Naive thymus-derived CD4-positive, alpha-beta T cell (primary cell): ENCODE results near the gene NXPE3. TPM values are rescaled to one million over a fixed set of nuclear protein-coding genes. Genes with fewer than 3 reads are reported as not detected.

Source experiments
- ATAC-seq: fragments of 150-1000 bp; cut with Tn5 transposase; 2 replicates; pipeline ENCODE4 v1.10.0; 2021; ENCODE audit warnings: mild to moderate bottlenecking, moderate library complexity
- CTCF ChIA-PET: fragments of 350-600 bp; sonication (Branson Sonifier 250); formaldehyde crosslinking; loops from one replicate; lab custom pipeline; 2021; ENCODE audit warnings: antibody characterized with exemption; lab: Charles Lee
- POLR2A ChIA-PET: fragments of 350-600 bp; sonication (Branson Sonifier 250); formaldehyde crosslinking; loops from one replicate; lab custom pipeline; 2021; ENCODE audit warnings: antibody characterized with exemption, inconsistent platforms; lab: Charles Lee
- DNase-seq, 9 donors: peaks; one replicate each; pipeline versions ENCODE4 v3.0.0 to v3.0.0-alpha.2; 2020 to 2022; ENCODE audit warnings: mixed read lengths in 1 of 9
- H3K27ac ChIP-seq: one replicate; pipeline ENCODE4 v1.7.0; 2013; ENCODE audit warnings: mild to moderate bottlenecking, low read depth, low read length, moderate library complexity
- H3K27me3 ChIP-seq, 2 donors: one replicate each; pipeline ENCODE4 v1.7.0; 2013; ENCODE audit warnings: low read length in 2 of 2, mild to moderate bottlenecking in 2 of 2, moderate library complexity in 2 of 2; ENCODE audit not compliant: control insufficient read depth in 2 of 2, insufficient read depth in 2 of 2
- H3K36me3 ChIP-seq, 3 experiments: 1 replicate in 2 of 3; 2 replicates in 1 of 3; pipeline ENCODE4 v1.7.0; 2013; ENCODE audit warnings: low read length in 3 of 3, mild to moderate bottlenecking in 3 of 3, moderate library complexity in 1 of 3; ENCODE audit not compliant: insufficient read depth in 3 of 3, control insufficient read depth in 2 of 3
- H3K4me1 ChIP-seq, 2 donors: one replicate each; pipeline ENCODE4 v1.7.0; 2013; ENCODE audit warnings: low read length in 2 of 2, mild to moderate bottlenecking in 2 of 2, moderate library complexity in 1 of 2; ENCODE audit not compliant: control insufficient read depth in 2 of 2, insufficient read depth in 2 of 2
- H3K4me3 ChIP-seq: 2 replicates; pipeline ENCODE4 v1.7.0; 2013; ENCODE audit warnings: mild to moderate bottlenecking, low read length
- H3K9me3 ChIP-seq, 3 experiments: 1 replicate in 2 of 3; 2 replicates in 1 of 3; pipeline ENCODE4 v1.7.0; 2013; ENCODE audit warnings: low read length in 3 of 3; ENCODE audit not compliant: control insufficient read depth in 2 of 3
- H3K27ac Mint-ChIP-seq, 9 donors: one replicate each; pipeline ENCODE4 v1.8.0; 2020 to 2022; ENCODE audit warnings: mixed read lengths in 9 of 9, mild to moderate bottlenecking in 8 of 9, moderate library complexity in 5 of 9, inconsistent platforms in 2 of 9
- H3K27me3 Mint-ChIP-seq, 5 donors: one replicate each; pipeline ENCODE4 v1.8.0; 2021 to 2022; ENCODE audit warnings: mixed read lengths in 5 of 5, mild to moderate bottlenecking in 1 of 5
- H3K36me3 Mint-ChIP-seq, 5 donors: one replicate each; pipeline ENCODE4 v1.8.0; 2020 to 2022; ENCODE audit warnings: mixed read lengths in 5 of 5, mild to moderate bottlenecking in 3 of 5, inconsistent platforms in 1 of 5
- H3K4me1 Mint-ChIP-seq, 7 donors: one replicate each; pipeline ENCODE4 v1.8.0; 2020 to 2022; ENCODE audit warnings: mixed read lengths in 7 of 7, mild to moderate bottlenecking in 3 of 7, inconsistent platforms in 1 of 7
- H3K4me3 Mint-ChIP-seq, 10 donors: one replicate each; pipeline ENCODE4 v1.8.0; 2020 to 2022; ENCODE audit warnings: mild to moderate bottlenecking in 10 of 10, mixed read lengths in 10 of 10, moderate library complexity in 6 of 10, inconsistent platforms in 2 of 10
- H3K9me3 Mint-ChIP-seq, 11 donors: one replicate each; pipeline ENCODE4 v1.8.0; 2020 to 2022; ENCODE audit warnings: mixed read lengths in 11 of 11, mild to moderate bottlenecking in 4 of 11, inconsistent platforms in 1 of 11, moderate library complexity in 1 of 11
- intact Hi-C, 2 donors: fragments of 100-400 bp; cut with micrococcal nuclease; formaldehyde crosslinking; loops; one replicate each; pipeline ENCODE4 v1.15.1; 2023
- polyA plus RNA-seq, 2 donors: library from polyadenylated mRNA; unstranded; fragments of 300-500 nt; fragmentation: Illumina TruSeq; gene quantifications; one replicate each; pipeline ENCODE4 v1.2.3, GENCODE V29; 2021
- total RNA-seq, 6 experiments: library from RNA in 5 of 6; stranded (reverse) in 5 of 6; gene quantifications; 1 replicate in 5 of 6; 2 replicates in 1 of 6; pipeline ENCODE4 v1.2.3 and lab custom pipeline; 2021 to 2026

Gene NXPE3
- total and polyA plus RNA-seq, 7 experiments from 2014 or later: 25.9 to 71.0 (median 39.3) TPM

DNA sequence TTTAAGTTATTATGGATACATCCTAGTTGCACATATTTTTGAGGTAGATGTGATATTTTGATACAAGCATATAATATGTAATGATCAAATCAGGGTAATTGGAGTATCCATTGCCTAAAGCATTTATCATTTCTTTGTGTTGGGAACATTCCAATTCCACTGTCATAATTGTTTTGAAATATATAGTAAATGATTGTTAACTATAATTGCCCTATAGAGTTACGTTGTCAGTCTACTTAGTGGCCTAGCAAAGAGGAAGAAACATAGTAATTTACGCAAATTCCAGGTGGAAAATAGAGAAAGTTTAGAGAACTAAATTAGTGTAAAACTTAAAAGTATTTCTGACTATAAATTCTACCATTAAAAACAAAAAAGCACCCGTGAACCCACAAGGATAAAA lies 24.9 kb downstream of the NXPE3 start:
- Mint-ChIP-seq H3K9me3 (peaks cover 0 to 2% (median 0%) of the 10 kb centered on the region in 11 donors), H3K36me3 (peaks cover 7 to 39% (median 23%) of the 10 kb centered on the region in 5 donors), H3K27me3 (no peaks in the 10 kb centered on the region), H3K27ac (peak overlapping the region; percentile 12 to 95 (median 63)), H3K4me3 (peak overlapping the region in 3 of 10 donors; percentile 5 to 47 (median 18)), H3K4me1 (peaks cover 10 to 68% (median 57%) of the 10 kb centered on the region in 7 donors)
- H3K4me1 ChIP-seq: peaks cover under 1 to 6% of the 10 kb centered on the region in 2 donors
- DNase-seq (no peak), ATAC-seq (no peak)
- H3K9me3 ChIP-seq: no peaks in the 10 kb centered on the region
- intact Hi-C loops: loop anchor here (1.0 to 5.0 kb wide), 10 partner anchors 19 to 733 kb away; partner anchors contain the start of genes CEP97 (in 1 of the 2), NXPE3 (in 1 of the 2) and RPL24 (in 1 of the 2)
- H3K4me3 ChIP-seq: no peak overlapping the region
- H3K36me3 ChIP-seq: peaks cover 0 to 36% (median 7%) of the 10 kb centered on the region in 3 experiments
- no peaks in the 10 kb centered on the region for H3K27me3 ChIP-seq
- ChIA-PET CTCF (interaction anchor here (0.8 to 15.9 kb wide), 3 partner anchors 9 to 423 kb away, joined by 3 to 423 read pairs (median 24); no protein-coding TSS in a partner anchor), POLR2A (interaction anchor here (1.0 to 3.3 kb wide), 4 partner anchors 16 to 421 kb away, joined by 3 to 22 read pairs (median 6); no protein-coding TSS in a partner anchor)
- no peak overlapping the region for H3K27ac ChIP-seq

DNA sequence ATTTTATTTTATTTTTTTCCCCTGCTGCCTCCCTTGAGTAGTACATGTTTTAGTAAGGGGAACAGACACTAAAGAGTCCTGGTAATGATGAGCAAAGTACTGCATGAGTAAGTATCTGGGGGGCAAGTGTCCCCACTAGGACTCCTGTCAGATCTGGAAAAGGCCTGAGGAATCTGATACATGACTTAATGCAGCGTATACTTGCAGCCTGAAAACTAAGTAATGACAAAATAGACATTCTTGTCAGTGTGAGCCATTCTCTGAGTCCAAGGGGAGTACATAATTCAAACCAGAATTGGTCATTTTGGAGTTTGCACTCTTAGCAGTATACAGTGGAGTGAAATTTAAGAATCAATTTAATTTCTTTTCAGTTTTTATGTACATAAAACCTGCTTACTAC lies 27.5 kb downstream of the NXPE3 start:
- no peak for DNase-seq
- Mint-ChIP-seq H3K36me3 (peaks cover 3 to 25% (median 20%) of the 10 kb centered on the region in 5 donors), H3K4me3 (no peak overlapping the region), H3K27me3 (no peaks in the 10 kb centered on the region), H3K9me3 (no peaks in the 10 kb centered on the region), H3K27ac (peak overlapping the region in 3 of 9 donors; percentile 15 to 56 (median 32)), H3K4me1 (peaks cover 14 to 70% (median 62%) of the 10 kb centered on the region in 7 donors)
- ChIA-PET POLR2A (interaction anchor here (0.6 to 1.2 kb wide), 5 partner anchors 10 to 237 kb away, joined by 3 to 4 read pairs (median 3); no protein-coding TSS in a partner anchor), CTCF (interaction anchor here (1.1 to 15.9 kb wide), 5 partner anchors 7 to 730 kb away, joined by 3 to 423 read pairs (median 9); no protein-coding TSS in a partner anchor)
- H3K36me3 ChIP-seq: peaks cover 0 to 30% (median 7%) of the 10 kb centered on the region in 3 experiments
- H3K27me3 ChIP-seq: no peaks in the 10 kb centered on the region
- H3K4me1 ChIP-seq: peaks cover 6 to 20% of the 10 kb centered on the region in 2 donors
- no peak for ATAC-seq
- H3K27ac ChIP-seq: no peak overlapping the region
- no peak overlapping the region for H3K4me3 ChIP-seq
- intact Hi-C loops: loop anchor here in 1 of 2 donors (5.0 kb wide), 1 partner anchor 866 kb away; no protein-coding TSS in a partner anchor
- H3K9me3 ChIP-seq: no peaks in the 10 kb centered on the region

- H3K36me3 Mint-ChIP-seq: peaks cover 3 to 29% (median 17%) of the 10 kb centered on the region in 5 donors
- ATAC-seq (no peak), DNase-seq (no peak)
- Histone ChIP-seq H3K4me1 (peaks cover 6 to 20% of the 10 kb centered on the region in 2 donors), H3K36me3 (peaks cover 0 to 19% (median 7%) of the 10 kb centered on the region in 3 experiments), H3K27me3 (no peaks in the 10 kb centered on the region), H3K9me3 (no peaks in the 10 kb centered on the region), H3K4me3 (no peak overlapping the region), H3K27ac (no peak overlapping the region)
- no peaks in the 10 kb centered on the region for H3K9me3 Mint-ChIP-seq
- peaks cover 11 to 65% (median 54%) of the 10 kb centered on the region in 7 donors for H3K4me1 Mint-ChIP-seq
- no peak overlapping the region for H3K4me3 Mint-ChIP-seq
- POLR2A ChIA-PET: interaction anchor here (0.5 to 2.4 kb wide), 6 partner anchors 10 to 729 kb away, joined by 3 to 7 read pairs (median 4); partner anchors contain the start of genes NFKBIZ and NXPE3
- H3K27ac Mint-ChIP-seq: peak overlapping the region in 2 of 9 donors; percentile 9 to 87
- H3K27me3 Mint-ChIP-seq: no peaks in the 10 kb centered on the region
- intact Hi-C loops: loop anchor here in 1 of 2 donors (5.0 kb wide), 1 partner anchor 864 kb away; no protein-coding TSS in a partner anchor
- CTCF ChIA-PET: interaction anchor here (0.6 to 15.9 kb wide), 6 partner anchors 18 to 729 kb away, joined by 3 to 423 read pairs (median 4); no protein-coding TSS in a partner anchor
Observed at GRCh38 chr3:101807888-101808287, 28.9 kb downstream of the NXPE3 start.

- Mint-ChIP-seq H3K4me1 (peaks cover 11 to 62% (median 54%) of the 10 kb centered on the region in 7 donors), H3K27ac (peak overlapping the region; percentile 51 to 93 (median 87)), H3K27me3 (no peaks in the 10 kb centered on the region), H3K36me3 (peaks cover 0 to 18% (median 12%) of the 10 kb centered on the region in 5 donors), H3K9me3 (no peaks in the 10 kb centered on the region), H3K4me3 (peak overlapping the region in 8 of 10 donors; percentile 23 to 66 (median 60))
- DNase-seq (peak in 7 of 9 donors; percentile 31 to 67 (median 57)), ATAC-seq (peak; percentile 88)
- Histone ChIP-seq H3K27me3 (no peaks in the 10 kb centered on the region), H3K36me3 (peaks cover 0 to 16% (median 0%) of the 10 kb centered on the region in 3 experiments), H3K9me3 (no peaks in the 10 kb centered on the region), H3K27ac (peak overlapping the region; percentile 34), H3K4me1 (peaks cover 0 to 27% of the 10 kb centered on the region in 2 donors), H3K4me3 (no peak overlapping the region)
- ChIA-PET CTCF (interaction anchor here (0.5 to 15.9 kb wide), 9 partner anchors 12 to 1578 kb away, joined by 3 to 423 read pairs (median 3); no protein-coding TSS in a partner anchor), POLR2A (interaction anchor here (1.1 to 3.6 kb wide), 5 partner anchors 30 to 415 kb away, joined by 3 to 19 read pairs (median 6); partner anchors contain the start of genes NFKBIZ and NXPE3)
- intact Hi-C loops: loop anchor here (1.0 to 5.0 kb wide), 9 partner anchors 18 to 863 kb away; partner anchors contain the start of gene NFKBIZ (in 1 of the 2)
Observed at GRCh38 chr3:101809178-101810021, 30.4 kb downstream of the NXPE3 start.

- peak overlapping the region in 6 of 10 donors; percentile 34 to 66 (median 51) for H3K4me3 Mint-ChIP-seq
- H3K9me3 ChIP-seq: no peaks in the 10 kb centered on the region
- H3K27ac ChIP-seq: peak overlapping the region; percentile 34
- H3K27me3 Mint-ChIP-seq: no peaks in the 10 kb centered on the region
- intact Hi-C loops: loop anchor here (5.0 kb wide), 2 partner anchors 247 to 302 kb away; no protein-coding TSS in a partner anchor
- peaks cover 0 to 16% (median 0%) of the 10 kb centered on the region in 3 experiments for H3K36me3 ChIP-seq
- peak overlapping the region; percentile 51 to 93 (median 87) for H3K27ac Mint-ChIP-seq
- no peaks in the 10 kb centered on the region for H3K9me3 Mint-ChIP-seq
- peaks cover 0 to 32% of the 10 kb centered on the region in 2 donors for H3K4me1 ChIP-seq
- H3K27me3 ChIP-seq: no peaks in the 10 kb centered on the region
- CTCF ChIA-PET: interaction anchor here (0.5 to 15.9 kb wide), 9 partner anchors 12 to 1578 kb away, joined by 3 to 423 read pairs (median 3); no protein-coding TSS in a partner anchor
- no peak for ATAC-seq
- peaks cover 14 to 62% (median 54%) of the 10 kb centered on the region in 7 donors for H3K4me1 Mint-ChIP-seq
- H3K4me3 ChIP-seq: no peak overlapping the region
- POLR2A ChIA-PET: interaction anchor here (0.6 to 3.6 kb wide), 6 partner anchors 31 to 430 kb away, joined by 3 to 19 read pairs (median 5); partner anchors contain the start of genes NFKBIZ and NXPE3
- no peak for DNase-seq
- H3K36me3 Mint-ChIP-seq: peaks cover 0 to 17% (median 10%) of the 10 kb centered on the region in 5 donors
Observed at GRCh38 chr3:101810022-101810418, 31.0 kb downstream of the NXPE3 start.
